ENCODE results near the gene SIRPD.
A peak's percentile ranks its signal among the peaks of the same experiment; 100 is the strongest.

The SIRPD gene

DNA sequence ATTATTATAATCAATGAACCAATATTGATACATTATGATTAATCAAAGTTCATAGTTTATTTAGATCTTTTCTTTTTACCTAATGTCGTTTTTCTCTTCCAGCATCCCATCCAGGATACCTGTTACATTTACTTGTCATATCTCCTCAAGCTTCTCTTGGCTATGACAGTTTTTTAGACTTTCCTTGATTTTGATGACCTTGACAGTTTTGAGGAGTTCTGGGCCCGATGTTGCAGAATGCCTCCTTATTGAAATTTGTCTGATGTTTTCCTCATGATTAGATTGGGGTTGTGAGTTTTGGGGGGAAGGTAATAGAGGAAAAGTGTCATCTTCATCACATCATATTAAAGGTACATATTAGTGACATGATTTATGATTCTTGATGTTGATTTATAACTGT lies 3.8 kb upstream of the SIRPD start:
- TF ChIP-seq CTCF (IDR thresholded peaks at IDR 0.05), result no peak
- no peaks in the 10 kb centered on the region for H3K9me3 ChIP-seq

GRCh38 chr20:1555952-1556351 lies 1.6 kb downstream of the SIRPD start:
- no peak for DNase-seq
- no peaks in the 10 kb centered on the region for H3K4me1 ChIP-seq
- TF ChIP-seq CTCF (IDR thresholded peaks at IDR 0.05), result no peak
- H3K9me3 ChIP-seq, result no peaks in the 10 kb centered on the region
- H3K27me3 ChIP-seq, result no peaks in the 10 kb centered on the region
- no peak overlapping the region for H3K27ac ChIP-seq
- H3K4me3 ChIP-seq, result no peak overlapping the region
- no peaks in the 10 kb centered on the region for H3K36me3 ChIP-seq
- intact Hi-C loops (cut with DNase I; ENCODE audit: low total_unique reads), result no loop called here

More for the DNA sequence above, 3.8 kb upstream of the SIRPD start:
- intact Hi-C loops (cut with DNase I; ENCODE audit: low total_unique reads), result no loop called here
- Histone ChIP-seq H3K4me1 (no peaks in the 10 kb centered on the region), H3K4me3 (no peak overlapping the region), H3K27ac (no peak overlapping the region), H3K27me3 (no peaks in the 10 kb centered on the region), H3K36me3 (no peaks in the 10 kb centered on the region)
- no peak for DNase-seq

DNA sequence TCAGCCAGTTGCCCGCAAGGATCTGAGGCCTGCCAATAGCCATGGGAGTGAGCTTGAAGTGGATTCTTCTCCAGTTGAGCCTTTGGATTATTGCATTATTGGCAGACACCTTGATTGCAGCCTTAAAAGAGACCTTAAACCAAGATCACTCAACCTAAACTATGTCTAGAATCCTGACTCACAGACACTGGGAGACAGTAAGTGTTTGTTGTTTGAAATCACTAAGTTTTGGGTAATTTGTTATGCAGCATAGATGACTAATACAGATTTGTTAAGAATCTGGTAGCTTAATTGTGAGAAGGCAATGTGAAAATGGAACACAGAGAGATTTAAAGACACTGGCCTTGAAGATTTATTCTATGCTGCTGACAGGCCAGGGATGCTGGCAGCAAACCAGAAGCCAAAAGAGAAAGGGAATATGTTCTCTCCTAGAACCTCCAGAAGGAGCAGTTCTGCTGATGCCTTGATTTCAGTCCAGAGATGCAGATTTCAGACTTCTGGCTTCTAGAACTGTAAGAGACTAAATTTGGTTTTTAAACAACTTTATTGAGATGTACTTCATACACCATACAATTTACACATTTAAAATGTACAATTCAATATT lies 17.6 kb downstream of the SIRPD start:
- intact Hi-C loops (cut with DNase I; ENCODE audit: low total_unique reads), result no loop called here
- Histone ChIP-seq H3K4me3 (no peak overlapping the region), H3K27ac (no peak overlapping the region), H3K36me3 (no peaks in the 10 kb centered on the region), H3K4me1 (no peaks in the 10 kb centered on the region), H3K27me3 (no peaks in the 10 kb centered on the region), H3K9me3 (no peaks in the 10 kb centered on the region)
- DNase-seq, result no peak
- no peak for TF ChIP-seq CTCF (IDR thresholded peaks at IDR 0.05)

DNA sequence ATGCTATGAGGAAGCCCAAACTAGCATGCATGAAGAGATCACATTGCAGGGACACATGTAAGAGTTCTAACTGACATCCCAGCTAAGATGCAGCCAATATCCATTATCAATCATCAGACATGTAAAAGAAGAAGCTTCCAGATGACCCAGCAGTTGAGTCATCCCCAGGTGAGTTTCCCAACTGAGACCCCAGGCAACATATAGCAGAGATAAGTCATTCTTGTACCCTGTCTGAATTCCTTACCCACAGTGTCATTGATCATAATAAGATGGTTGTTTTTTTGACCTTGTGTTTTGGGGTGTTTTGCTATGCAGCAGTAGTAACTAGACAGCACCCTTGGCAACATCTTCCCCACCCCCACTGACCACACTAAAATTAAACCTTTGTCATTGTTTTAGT lies 18.9 kb downstream of the SIRPD start:
- TF ChIP-seq CTCF (IDR thresholded peaks at IDR 0.05), result no peak
- no peak for DNase-seq
- Histone ChIP-seq H3K27ac (no peak overlapping the region), H3K36me3 (no peaks in the 10 kb centered on the region), H3K4me3 (no peak overlapping the region), H3K9me3 (no peaks in the 10 kb centered on the region), H3K27me3 (no peaks in the 10 kb centered on the region), H3K4me1 (no peaks in the 10 kb centered on the region)
- intact Hi-C loops (cut with DNase I; ENCODE audit: low total_unique reads), result no loop called here

- Histone ChIP-seq H3K27ac (no peak overlapping the region), H3K4me1 (no peaks in the 10 kb centered on the region), H3K9me3 (no peaks in the 10 kb centered on the region), H3K4me3 (no peak overlapping the region), H3K27me3 (no peaks in the 10 kb centered on the region), H3K36me3 (no peaks in the 10 kb centered on the region)
- no peak for TF ChIP-seq CTCF (IDR thresholded peaks at IDR 0.05)
- DNase-seq, result peak; percentile 61 to 73
- intact Hi-C loops (cut with DNase I; ENCODE audit: low total_unique reads), result no loop called here
Observed at GRCh38 chr20:1537731-1538058, 19.8 kb downstream of the SIRPD start.

Measured in tibial artery (tissue), 4 donors.